HG02798 (cell line): ENCODE measurements around the gene CCDC33.

Experiments used
- ATAC-seq: cut with Tn5 transposase; IDR thresholded peaks from one replicate; pipeline ENCODE4 v1.9.1; 2021; ENCODE audit warnings: mild to moderate bottlenecking; ENCODE audit not compliant: unreplicated experiment, poor library complexity

The CCDC33 gene

GRCh38 chr15:74275957-74276356 lies 39.8 kb downstream of the CCDC33 start:
- no peak for ATAC-seq

- ATAC-seq, result no peak
Observed at GRCh38 chr15:74276560-74276959, 40.4 kb downstream of the CCDC33 start.

- ATAC-seq, result no peak
Observed at GRCh38 chr15:74277242-74277810, 41.2 kb downstream of the CCDC33 start.

- no peak for ATAC-seq
Observed at GRCh38 chr15:74278207-74278606, 42.1 kb downstream of the CCDC33 start.

GRCh38 chr15:74281147-74282133 lies 45.3 kb downstream of the CCDC33 start:
- ATAC-seq, result no peak

GRCh38 chr15:74283368-74283767 lies 47.2 kb downstream of the CCDC33 start:
- no peak for ATAC-seq

GRCh38 chr15:74289671-74290070 lies 53.5 kb downstream of the CCDC33 start:
- ATAC-seq, result no peak

GRCh38 chr15:74290645-74291044 lies 54.5 kb downstream of the CCDC33 start:
- ATAC-seq, result no peak

GRCh38 chr15:74291101-74292071 lies 55.3 kb downstream of the CCDC33 start:
- ATAC-seq, result no peak

- no peak for ATAC-seq
Observed at GRCh38 chr15:74293021-74293810, 57.1 kb downstream of the CCDC33 start.

GRCh38 chr15:74294010-74294409 lies 57.9 kb downstream of the CCDC33 start:
- ATAC-seq, result no peak

- ATAC-seq, result no peak
Observed at GRCh38 chr15:74295800-74296199, 59.7 kb downstream of the CCDC33 start.

- no peak for ATAC-seq
Observed at GRCh38 chr15:74297887-74298286, 61.8 kb downstream of the CCDC33 start.

- ATAC-seq, result no peak
Observed at GRCh38 chr15:74300057-74300795, 64.1 kb downstream of the CCDC33 start.

GRCh38 chr15:74301583-74302361 lies 65.6 kb downstream of the CCDC33 start:
- ATAC-seq, result no peak

- ATAC-seq, result no peak
Observed at GRCh38 chr15:74302821-74303359, 66.8 kb downstream of the CCDC33 start.

GRCh38 chr15:74303741-74304309 lies 67.7 kb downstream of the CCDC33 start:
- no peak for ATAC-seq

- ATAC-seq, result no peak
Observed at GRCh38 chr15:74304431-74304830, 68.3 kb downstream of the CCDC33 start.
